A172 (cell line): ENCODE measurements around the gene TMCC3. TPM values are rescaled to one million over a fixed set of nuclear protein-coding genes. Genes with fewer than 3 reads are reported as not detected.
A peak's percentile ranks its signal among the peaks of the same experiment; 100 is the strongest.

ENCODE experiments used
- DNase-seq: peaks from one replicate; pipeline ENCODE4 v3.0.0-alpha.2; 2015; ENCODE audit warnings: low spot score
- total RNA-seq: library from RNA; depleted of rRNA; stranded (reverse); fragments of >200 nt; shearing (Covaris generic); gene quantifications from 2 replicates; pipeline ENCODE4 v1.2.3, GENCODE V29; 2014; rRNA removed

Gene TMCC3
- total RNA-seq, 1 experiment from 2014 or later, result 0.05 TPM

- DNase-seq, result peak; percentile 49
Measured at GRCh38 chr12:94532490-94533422, 117.6 kb downstream of the TMCC3 start.

GRCh38 chr12:94531196-94531720 lies 119.1 kb downstream of the TMCC3 start:
- no peak for DNase-seq

- DNase-seq, result no peak
Measured at GRCh38 chr12:94525951-94526350, 124.4 kb downstream of the TMCC3 start.

Other genes with a start within 250 kb of the TMCC3 start
- 8.7 and 9.3 TPM in 2 replicates for gene CEP83, start 190.7 kb downstream of the TMCC3 start, total RNA-seq